Nucleus accumbens (tissue), 56 donors: ENCODE measurements around the gene BLCAP.
A peak's percentile ranks its signal among the peaks of the same experiment; 100 is the strongest.

Experiments used
- DNase-seq, 56 donors: peaks; one replicate each; lab custom pipeline; 2025; lab: John Stamatoyannopoulos, UW

Gene BLCAP

DNA sequence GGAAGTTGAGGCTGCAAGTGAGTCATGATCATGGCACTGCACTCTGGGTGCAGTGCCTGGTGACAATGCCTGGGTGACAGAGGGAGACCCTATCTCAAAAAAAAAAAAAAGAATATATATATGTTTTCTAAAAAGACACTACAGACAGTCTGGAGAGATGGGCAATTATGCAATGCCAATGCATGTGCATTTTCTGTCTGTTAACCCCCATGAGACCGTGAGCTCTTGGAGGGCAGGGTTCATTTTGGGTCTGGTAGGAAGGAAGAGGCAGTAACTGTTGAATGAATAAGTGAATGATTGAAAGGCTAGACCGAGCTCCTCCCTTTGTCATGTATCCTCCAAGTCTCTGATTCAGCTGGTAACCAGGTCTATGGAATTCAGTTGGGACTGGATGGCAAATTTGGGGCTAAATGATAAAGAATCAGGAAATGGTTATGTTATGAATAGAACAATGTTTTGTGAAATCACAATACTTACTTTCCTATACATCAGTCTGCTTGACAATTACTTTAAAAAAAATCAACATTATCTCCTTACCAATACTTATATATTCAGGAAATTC is 5.6 kb upstream of the BLCAP start:
- no peak for DNase-seq

DNA sequence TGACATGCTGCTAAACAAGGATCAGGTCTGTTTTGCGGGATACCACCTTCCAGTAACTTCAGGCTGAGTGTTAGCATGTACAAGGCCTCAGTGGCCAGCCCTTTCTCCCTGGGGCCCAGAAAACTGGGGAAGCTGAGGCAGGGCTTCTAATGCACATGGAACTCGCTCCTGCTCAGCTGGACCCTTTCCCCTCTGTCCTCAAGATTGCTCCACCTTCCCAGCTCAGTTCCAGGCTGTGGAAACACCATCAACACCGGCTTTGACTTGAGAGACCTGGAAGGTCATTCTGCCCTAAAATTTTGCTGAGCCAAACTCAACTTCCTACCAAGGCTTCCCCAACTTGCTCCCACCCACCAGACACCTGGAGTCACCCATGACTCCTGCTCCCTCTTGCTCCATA is 4.2 kb upstream of the BLCAP start:
- DNase-seq: no peak

DNA sequence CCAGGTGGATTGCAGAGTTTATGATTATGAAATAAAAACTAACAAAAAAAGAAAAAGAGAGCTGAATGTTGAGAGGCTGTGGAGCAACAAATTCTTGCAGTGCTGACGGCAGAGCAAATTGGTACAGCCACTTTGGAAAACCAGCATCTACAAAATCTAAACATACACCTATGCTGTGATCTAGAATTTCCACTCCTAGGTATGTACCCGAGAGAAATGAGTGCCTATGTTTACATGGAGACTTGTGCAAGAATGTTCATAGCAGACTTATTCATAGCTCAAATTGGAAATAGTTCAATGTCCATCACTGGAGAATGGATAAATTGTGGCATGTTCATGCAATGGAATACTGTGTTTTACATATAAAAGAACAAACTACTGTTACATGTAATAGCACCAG is 3.0 kb upstream of the BLCAP start:
- DNase-seq: no peak

DNA sequence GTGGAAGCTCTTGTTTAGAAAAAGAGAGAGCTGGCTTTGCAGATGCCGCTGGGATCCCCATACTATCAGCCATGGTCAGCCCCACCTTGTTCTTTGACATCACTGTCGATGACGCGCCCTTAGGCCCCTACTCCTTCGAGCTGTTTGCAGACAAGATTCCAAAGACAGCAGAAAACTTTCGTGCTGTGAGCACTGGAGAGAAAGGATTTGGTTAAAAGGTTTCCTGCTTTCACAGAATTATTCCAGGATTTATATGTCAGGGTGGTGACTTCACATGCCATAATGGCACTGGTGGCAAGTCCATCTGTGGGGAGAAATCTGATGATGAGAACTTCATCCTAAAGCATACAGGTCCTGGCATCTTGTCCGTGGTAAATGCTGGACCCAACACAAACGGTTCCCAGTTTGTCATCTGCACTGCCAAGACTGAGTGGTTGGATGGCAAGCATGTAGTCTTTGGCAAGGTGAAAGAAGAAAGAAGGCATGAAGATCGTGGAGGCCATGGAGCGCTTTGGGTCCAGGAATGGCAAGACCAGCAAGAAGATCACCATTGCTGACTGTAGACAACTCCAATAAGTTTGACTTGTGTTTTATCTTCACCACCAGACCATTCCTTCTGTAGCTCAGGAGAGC is 2.4 kb upstream of the BLCAP start:
- no peak for DNase-seq

DNA sequence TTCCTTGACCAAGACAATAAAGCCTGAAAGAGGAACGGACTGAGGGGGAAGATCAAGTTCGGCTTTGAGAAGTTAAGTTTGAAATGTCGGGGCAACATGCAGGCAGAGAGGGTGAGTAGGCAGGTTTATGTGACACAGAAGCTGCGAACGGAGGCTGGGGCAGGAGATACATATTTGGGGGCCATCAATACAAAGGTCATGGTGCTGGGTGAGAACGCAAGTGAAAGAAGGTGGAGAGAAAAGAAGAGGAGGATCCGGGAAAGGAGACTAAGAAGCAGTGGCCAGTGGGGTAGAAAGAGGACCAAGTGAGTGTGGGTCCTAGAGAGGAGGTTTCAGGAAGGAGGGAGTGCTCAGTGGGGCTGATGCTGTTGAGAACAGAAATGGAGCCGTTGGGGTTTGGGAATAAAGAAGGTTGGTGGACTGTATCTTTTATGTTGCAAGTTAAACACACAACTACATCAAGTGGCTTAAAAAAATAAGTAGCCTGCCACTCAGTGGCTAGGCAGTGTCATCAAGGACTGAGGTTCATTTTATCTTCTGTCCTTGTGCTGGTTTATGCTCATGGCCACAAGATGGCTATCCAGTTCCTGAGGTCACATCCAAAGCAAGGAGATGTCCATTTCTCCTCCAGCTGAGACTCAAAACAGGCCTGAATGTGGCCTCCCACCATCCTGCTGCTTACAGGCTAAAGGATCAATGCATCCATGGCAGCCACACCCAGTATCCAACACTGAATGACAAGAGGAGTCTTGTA is 1.7 kb upstream of the BLCAP start:
- no peak for DNase-seq

DNA sequence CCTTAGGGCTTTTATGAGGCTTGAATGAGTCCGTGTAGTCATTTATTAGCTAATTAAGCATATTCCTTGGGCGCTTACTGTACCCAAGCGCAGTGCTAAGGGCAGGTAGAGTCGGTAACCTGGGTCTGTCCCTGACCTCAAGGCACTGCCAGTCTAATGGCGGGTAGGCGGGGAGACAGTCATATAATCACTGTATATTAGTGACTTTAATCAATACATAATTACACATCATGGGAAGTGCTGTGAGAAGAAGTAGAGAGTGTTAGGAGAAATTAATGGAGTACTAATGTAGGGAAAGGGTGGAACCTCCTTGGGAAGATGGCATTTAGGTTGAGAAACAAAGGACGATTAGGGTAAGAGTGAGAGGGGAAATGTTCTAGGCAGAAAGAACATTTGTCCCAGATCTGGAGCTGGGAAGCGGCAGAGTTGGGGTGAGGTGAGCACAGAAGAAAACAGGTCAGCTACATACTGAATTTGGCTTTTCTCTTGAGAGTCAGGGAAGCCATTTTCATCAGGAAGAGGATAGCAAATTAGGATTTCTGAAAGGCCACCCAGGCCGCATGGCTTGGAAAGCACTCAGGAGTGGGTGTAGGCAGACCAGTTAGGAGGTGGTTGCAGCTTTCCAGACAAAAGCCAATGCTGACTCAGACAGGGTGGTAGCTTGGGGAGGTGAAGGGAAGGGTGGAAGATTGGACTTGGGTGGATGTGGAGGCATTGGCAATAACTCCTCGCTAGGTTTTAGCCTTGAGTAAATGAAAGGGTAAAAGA is 954 bp upstream of the BLCAP start:
- no peak for DNase-seq

DNA sequence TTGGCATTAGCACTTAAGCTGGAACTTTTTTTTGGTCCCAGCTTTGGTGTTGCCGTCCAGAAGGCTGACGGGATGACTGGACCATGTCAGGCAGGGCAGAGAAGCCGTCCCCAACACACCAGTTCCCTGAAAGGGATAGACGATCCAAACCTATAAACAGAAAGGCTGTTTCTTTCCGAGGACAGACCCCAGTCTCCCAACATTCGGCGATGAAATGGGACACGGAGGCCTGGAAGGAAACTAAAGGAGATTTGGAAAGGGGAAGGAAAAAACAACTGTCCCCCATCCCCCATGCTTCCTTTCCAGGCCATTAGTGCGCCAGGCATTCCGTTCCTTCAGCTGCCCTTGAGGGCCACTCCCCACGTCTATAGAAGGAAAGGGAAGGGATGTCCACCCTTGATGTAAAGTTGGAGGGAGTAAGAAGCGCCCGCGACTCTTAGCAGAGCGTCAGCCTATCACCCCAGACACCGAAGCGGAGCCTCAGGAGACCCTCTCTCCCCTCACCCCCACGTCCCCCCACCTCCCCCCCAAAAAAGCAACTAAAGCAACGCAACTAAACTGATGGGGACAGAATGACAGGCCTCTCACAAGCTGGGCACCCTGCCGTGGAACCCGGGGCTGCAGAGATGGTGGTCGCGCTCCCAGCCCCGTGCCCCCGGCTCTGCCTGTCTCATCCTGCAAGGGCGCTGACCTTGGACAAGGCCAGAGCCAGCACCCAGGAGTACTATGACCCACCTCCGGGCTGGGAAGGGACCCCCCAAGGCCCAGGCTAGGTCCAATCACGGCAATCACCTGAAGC is 638 bp downstream of the BLCAP start:
- DNase-seq: no peak

DNA sequence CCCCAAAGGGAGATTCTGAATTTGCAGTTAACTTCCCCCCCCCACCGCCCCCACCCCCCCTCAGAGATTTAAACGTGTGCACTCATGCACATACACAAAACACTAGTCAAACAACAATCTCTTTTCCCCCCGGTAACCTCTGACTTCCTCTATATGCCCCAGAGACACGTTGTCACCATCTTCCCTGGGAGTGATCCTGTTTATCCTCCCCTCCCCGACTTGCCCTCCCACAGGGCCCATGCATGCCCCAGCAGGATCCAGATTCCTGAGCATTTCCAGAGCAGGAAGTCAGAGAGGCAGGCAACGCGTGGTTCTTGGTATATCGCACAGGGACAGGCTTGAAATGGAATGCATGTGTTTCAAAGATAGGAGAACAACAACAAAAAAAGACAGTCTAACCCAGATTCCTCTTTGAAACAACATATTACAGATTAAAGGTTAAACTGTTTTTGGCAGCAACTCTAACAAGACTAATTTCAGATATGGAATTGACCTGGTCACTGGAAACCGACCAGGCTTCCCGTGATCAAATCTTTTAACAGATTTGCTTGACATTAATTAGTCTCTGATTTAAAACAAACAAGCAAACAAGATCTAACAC is 1.3 kb downstream of the BLCAP start:
- peak in 6 of 56 donors; percentile 6 to 27 (median 16) for DNase-seq

DNA sequence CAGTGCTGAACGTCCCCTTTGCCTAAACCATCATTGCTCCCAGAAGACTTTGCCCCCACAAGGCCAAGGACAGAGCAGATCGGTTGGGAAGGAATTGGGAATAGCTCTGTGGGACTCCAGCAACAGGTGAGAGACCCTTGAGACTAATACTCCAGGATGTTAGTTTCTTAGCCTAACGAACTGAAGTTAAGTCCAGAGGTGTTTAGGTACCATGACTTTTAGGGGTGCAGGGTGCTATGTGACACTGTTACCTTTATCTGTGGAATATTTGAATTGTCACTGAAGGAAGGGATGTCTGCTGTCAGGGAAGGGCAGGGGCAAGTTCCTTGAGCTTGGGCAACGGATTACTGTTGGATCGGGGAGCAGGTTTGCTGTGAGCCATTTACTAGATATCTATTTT is 1.9 kb downstream of the BLCAP start:
- DNase-seq: no peak

DNA sequence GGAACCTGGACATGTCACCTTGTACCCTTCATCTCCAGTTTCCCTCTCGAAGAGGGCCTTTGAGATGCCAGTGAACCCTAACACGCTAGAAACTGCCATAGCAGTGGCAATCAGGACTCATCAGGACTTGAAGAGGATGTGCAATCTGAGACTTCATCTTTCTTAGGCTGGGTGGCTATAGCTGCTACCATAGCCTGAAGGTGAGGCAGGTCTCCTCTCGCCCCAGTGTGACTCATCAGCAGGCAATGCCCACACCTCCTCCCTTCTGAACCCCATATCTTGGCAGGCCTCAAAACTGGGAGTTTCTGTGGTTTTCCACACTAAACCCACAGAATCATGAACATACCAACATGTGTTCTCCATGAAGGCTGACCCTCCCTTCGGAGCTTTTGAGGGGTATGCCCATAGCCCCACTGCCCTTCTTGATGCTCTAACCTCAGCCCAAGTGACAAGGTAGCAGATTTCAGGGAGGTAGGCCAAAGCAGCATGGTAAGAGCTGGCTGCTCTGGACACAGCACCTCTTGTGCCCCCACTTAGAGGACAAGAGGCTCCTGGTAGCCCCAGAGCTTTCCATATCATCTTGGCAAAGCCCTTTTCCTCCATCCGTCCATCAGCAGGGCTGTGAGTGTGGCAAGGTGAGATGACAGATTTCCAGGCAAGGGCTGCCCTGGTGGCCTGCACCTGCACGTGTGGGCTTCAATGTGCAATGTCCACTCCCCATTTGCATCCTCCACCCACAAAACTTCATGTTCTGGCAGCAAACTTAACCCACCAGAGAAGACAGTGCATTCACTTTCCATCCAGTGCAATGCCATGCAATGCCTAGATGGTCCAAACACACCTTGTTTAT is 2.6 kb downstream of the BLCAP start:
- DNase-seq: no peak

DNA sequence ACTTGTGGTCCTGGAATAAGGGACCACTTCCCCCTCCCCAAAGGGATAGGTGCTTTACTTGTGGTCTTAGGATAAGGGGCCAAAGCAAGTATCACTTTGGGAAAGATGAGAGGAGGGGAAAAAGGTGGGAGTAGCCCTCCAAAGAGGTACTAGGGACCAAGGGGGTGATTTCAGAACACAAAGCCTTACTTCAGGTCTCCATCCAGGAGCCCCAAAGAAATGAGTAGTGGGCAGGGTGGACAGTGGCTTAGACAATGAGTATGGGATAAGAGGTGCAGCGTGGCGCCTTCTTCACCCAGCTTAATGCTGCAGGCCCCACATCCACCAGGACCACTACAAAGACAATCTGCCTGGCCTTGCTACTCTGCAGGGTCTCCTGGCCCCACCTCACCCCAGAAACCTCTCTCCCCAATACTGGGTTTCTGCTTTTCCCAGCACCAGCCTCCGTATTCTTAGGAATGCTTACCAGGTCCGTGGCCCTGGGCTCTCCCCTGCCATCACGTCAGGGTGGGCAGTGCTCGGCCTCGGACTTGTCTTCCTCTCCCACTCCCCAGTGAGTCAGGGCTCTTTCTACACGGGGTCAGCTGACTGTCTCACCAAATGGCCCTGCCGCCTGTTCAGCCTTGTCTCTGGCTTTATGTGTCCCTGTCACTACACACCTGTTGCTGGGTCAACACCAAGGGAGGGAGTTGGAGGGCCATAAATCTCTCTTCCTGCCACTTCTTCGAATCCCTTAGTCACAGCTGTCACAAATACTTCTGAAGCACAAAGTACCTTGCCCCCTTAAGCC is 3.6 kb downstream of the BLCAP start:
- DNase-seq: peak in 9 of 56 donors; percentile 14 to 62 (median 31)

DNA sequence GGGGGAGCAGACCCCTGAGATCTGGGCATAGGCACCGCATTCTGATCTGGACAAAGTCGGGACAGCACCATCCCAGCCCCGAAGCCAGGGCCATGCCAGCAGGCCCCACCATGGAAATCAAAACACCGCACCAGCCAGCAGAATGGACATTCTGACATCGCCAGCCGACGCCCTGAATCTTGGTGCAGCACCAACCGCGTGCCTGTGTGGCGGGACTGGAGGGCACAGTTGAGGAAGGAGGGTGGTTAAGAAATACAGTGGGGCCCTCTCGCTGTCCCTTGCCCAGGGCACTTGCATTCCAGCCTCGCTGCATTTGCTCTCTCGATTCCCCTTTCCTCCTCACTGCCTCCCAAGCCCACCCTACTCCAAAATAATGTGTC is 4.7 kb downstream of the BLCAP start:
- peak in 3 of 56 donors; percentile 15 to 33 (median 22) for DNase-seq

DNA sequence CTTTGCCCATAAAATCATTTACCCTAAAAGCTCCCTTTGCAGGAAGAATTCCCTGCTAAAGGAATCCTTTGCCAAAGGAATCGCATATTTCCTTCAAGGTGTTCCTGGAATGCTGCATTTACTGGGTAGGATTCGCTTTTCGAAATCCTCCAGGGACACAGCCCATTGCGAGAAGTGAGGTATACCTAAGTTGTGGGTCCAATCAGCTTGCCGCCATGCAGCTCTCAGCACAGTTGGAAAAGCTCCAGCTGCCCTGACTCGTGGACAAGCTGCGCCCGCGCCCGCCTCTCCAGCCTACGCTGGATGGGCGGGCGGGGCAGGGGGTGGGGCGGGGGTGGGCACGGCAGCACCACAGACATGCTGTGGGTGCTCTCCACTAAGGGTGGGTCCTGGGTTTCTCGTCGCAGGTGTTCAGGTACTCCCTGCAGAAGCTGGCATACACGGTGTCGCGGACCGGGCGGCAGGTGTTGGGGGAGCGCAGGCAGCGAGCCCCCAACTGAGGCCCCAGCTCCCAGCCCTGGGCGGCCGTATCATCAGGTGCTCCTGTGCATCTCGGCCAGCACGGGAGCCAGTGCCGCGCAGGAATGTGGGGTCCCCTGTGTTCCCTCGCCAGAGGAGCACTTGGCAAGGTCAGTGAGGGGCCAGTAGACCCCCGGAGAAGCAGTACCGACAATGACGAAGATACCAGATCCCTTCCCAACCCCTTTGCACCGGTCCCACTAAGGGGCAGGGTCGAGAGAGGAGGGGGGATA is 5.2 kb downstream of the BLCAP start:
- peak in 19 of 56 donors; percentile 15 to 67 (median 31) for DNase-seq

DNA sequence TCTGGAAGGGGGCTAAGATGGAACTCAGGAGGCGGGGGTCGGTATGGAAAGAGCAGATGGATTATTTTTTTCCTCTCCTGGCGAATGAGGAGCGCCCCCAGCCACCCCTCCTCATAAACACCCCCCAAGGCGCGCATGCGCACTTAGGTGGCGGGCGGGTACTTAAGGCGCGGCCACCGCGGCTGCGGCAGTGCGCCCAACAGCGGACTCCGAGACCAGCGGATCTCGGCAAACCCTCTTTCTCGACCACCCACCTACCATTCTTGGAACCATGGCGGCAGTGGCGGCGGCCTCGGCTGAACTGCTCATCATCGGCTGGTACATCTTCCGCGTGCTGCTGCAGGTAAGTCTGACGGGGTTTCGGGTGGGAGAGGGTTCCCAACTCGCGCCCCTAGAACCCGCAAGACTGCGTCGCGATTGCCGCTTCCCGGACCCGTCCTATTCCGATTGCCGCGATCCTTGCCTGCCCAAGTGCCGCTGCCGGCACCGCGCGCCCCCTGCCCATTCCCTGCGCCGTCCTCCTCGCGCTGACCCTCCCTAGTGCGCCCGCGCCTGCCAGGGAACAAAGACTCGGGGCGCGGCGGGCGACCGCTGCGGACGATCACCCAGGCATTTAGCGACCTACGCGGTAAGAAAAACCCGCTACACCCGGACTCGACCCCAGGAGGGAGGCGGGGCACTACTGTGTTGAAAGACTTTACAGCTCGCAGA is 6.5 kb downstream of the BLCAP start, which contains the start of gene NNAT:
TSS of gene NNAT (plus strand) at position 190 of the 711 bp plus-strand sequence. CDS start at position 272, 82 bp downstream.
- peak in 26 of 56 donors; percentile 7 to 72 (median 39) for DNase-seq

DNA sequence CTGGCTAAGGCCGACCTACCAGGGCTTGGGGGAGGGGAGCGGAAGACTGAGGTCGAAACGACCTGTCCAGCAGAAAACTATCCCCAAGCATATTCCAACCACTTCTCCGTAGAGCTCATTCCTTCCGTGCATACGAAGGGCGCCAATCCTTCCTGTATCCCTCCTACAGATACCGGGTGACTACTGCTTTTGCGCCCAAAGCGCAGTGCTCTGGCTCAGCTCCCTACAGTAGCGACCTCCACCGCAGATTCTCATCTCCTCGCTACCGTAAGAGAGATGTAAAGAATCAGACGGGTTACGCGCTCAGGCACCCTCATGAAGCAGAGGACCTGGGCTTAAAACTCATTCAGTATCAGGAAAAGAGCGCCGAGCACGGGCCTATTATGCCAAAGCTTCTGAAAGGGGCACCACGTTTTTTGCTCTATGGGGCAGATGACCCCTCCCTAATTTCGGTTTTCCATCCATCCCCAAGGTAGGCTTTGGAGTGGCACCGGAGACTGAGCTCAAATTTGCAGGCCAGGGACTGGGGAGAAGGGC is 7.2 kb downstream of the BLCAP start:
- peak in 6 of 56 donors; percentile 12 to 51 (median 39) for DNase-seq
